ENCODE results near the gene SUN3. TPM values are rescaled to one million over a fixed set of nuclear protein-coding genes. Genes with fewer than 3 reads are reported as not detected.

SUN3 gene
- polyA plus RNA-seq, 1 experiment: not detected

DNA sequence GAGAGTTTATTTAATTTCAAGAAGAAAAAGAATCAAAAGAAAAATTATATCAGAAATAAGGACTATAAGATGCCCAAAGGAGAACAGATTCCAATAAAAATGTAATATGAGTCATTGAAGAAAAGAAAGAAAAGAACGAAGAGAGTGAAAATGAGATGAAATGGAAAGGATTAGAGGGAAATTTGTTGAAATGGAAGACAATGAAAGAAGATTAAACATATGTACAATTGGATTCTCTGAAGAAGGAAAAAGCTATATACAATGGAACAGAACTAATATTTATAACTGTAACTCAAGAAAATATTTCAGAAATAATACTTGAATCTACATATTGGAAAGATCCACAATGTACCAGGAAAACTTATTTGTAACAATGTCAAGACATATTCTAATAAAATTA lies 35.1 kb upstream of the SUN3 start:
- Histone ChIP-seq H3K27me3 (ENCODE audit: control insufficient read depth, insufficient read depth, low read length) (no peaks in the 10 kb centered on the region), H3K4me3 (ENCODE audit: low read depth, low read length) (no peak overlapping the region), H3K36me3 (ENCODE audit: control insufficient read depth, insufficient read depth, low read length) (no peaks in the 10 kb centered on the region)
- ChIA-PET POLR2A (no interaction called here), CTCF (no interaction called here)
- no peak for TF ChIP-seq CTCF (IDR thresholded peaks at IDR 0.05; ENCODE audit: insufficient read depth, low read depth, low read length)
- no peak for DNase-seq (ENCODE audit: low read depth)

DNA sequence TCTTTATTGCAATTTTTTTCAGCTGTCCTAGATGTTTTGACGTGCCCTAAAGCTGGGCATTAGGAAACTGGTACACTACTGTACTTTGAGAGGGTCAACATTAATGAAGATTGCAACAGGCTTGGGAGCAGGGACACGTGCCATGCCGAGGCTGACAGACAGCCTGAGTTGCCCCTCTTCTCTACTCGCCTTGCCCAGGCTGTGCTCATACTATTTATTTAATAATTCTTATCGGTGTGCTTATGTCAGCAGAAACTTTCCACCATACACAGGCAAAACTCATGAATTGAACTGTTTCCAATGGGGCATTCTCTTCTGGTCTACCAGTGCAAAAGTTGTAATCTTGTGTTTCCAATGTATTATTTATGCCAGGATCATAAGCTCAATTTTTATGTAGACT lies 30.8 kb upstream of the SUN3 start:
- no peak for TF ChIP-seq CTCF (IDR thresholded peaks at IDR 0.05; ENCODE audit: insufficient read depth, low read depth, low read length)
- ChIA-PET CTCF (interaction anchor here (0.5 kb wide), 1 partner anchor 54 kb away, joined by 3 read pairs; no protein-coding TSS in a partner anchor), POLR2A (no interaction called here)

DNA sequence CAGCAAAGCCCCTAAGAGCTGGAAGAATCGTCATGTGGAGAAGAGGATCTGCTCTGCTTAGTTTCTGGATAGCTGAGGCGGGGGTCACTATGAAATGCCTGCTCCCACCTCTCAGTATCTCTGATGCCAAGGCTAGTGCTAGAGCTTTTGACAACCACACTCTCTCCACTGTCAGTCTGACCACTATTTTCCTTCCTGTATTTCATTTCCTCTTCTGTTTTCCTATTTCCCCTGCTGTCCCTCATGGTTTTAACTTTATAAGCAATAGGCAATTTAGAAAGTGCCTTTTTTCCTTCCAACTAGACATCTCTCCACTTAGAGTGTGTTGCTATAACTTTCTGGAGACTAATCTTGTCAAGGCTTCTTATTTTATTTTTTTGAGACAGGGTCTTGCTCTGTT lies 30.1 kb upstream of the SUN3 start:
- TF ChIP-seq CTCF (IDR thresholded peaks at IDR 0.05; ENCODE audit: insufficient read depth, low read depth, low read length): no peak
- Histone ChIP-seq H3K36me3 (ENCODE audit: control insufficient read depth, insufficient read depth, low read length) (no peaks in the 10 kb centered on the region), H3K4me3 (ENCODE audit: low read depth, low read length) (no peak overlapping the region), H3K27me3 (ENCODE audit: control insufficient read depth, insufficient read depth, low read length) (no peaks in the 10 kb centered on the region)
- POLR2A ChIA-PET: no interaction called here
- DNase-seq (ENCODE audit: low read depth): no peak
- CTCF ChIA-PET: no interaction called here

More for the DNA sequence above, 30.8 kb upstream of the SUN3 start:
- no peak for DNase-seq (ENCODE audit: low read depth)
- Histone ChIP-seq H3K36me3 (ENCODE audit: control insufficient read depth, insufficient read depth, low read length) (no peaks in the 10 kb centered on the region), H3K4me3 (ENCODE audit: low read depth, low read length) (no peak overlapping the region), H3K27me3 (ENCODE audit: control insufficient read depth, insufficient read depth, low read length) (no peaks in the 10 kb centered on the region)

DNA sequence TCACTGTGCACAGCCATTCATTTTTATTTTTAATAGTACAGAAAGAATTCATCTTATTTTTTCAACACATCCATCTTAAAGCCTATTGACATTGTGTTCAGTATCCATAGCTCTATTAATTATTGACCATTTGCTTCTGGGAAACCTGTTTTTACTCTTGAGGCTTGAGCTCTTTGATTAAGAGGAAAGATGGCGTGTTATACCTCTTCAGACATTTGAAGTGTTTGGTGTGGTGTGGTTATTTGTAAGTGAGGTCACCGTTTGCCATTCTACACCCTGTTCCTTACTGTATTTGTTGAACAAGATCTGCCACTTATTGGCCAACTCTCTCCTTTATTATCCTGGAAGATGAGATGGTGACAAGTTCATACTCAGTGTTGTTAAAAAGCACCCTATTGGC lies 24.8 kb upstream of the SUN3 start:
- H3K4me3 ChIP-seq (ENCODE audit: low read depth, low read length): no peak overlapping the region
- ChIA-PET CTCF (no interaction called here), POLR2A (no interaction called here)
- no peak for DNase-seq (ENCODE audit: low read depth)
- no peak for TF ChIP-seq CTCF (IDR thresholded peaks at IDR 0.05; ENCODE audit: insufficient read depth, low read depth, low read length)
- no peaks in the 10 kb centered on the region for H3K36me3 ChIP-seq (ENCODE audit: control insufficient read depth, insufficient read depth, low read length)
- H3K27me3 ChIP-seq (ENCODE audit: control insufficient read depth, insufficient read depth, low read length): no peaks in the 10 kb centered on the region

DNA sequence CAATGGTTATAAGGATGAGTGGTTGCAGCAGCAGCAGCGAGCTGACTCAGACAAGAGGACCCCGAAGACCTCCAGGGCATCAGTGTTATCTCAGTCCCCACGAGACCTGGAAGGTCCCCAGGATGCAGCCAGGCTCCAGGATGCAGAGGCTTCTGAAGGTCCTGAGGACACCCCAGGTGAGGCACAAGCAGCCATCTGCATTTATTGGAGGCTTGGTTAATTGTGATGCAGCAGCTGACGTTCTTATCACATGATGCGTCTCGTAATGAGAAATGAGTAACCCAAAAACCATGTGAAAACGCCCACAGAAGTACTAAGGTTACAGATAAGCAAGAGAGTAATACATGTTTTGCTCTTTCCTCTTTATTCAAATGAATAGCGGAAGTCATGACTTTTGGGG lies 23.8 kb upstream of the SUN3 start:
- Histone ChIP-seq H3K27me3 (ENCODE audit: control insufficient read depth, insufficient read depth, low read length) (no peaks in the 10 kb centered on the region), H3K36me3 (ENCODE audit: control insufficient read depth, insufficient read depth, low read length) (no peaks in the 10 kb centered on the region), H3K4me3 (ENCODE audit: low read depth, low read length) (no peak overlapping the region)
- DNase-seq (ENCODE audit: low read depth): no peak
- POLR2A ChIA-PET: no interaction called here
- no peak for TF ChIP-seq CTCF (IDR thresholded peaks at IDR 0.05; ENCODE audit: insufficient read depth, low read depth, low read length)
- CTCF ChIA-PET: interaction anchor here (1.5 kb wide), 1 partner anchor 61 kb away, joined by 4 read pairs; no protein-coding TSS in a partner anchor

Data from BJ (cell line).